Right forelimb (tissue), 1 donor: ENCODE measurements around the gene UBE3B.
"Not testable (repeated sequence)": the region's sequence is repeated elsewhere in the genome, so short reads cannot be mapped to it uniquely, and the experiment has no call there.

Experiments used
- DNase-seq: peaks from one replicate; pipeline ENCODE4 v3.0.0-alpha.2; 2018

The UBE3B gene

GRCh38 chr12:109477185-109477962 lies at the start of gene UBE3B, which contains the start of gene KCTD10:
TSS of gene UBE3B (plus strand) at chr12:109477634. CDS start at chr12:109483552, 5,918 bp downstream.
TSS of gene KCTD10 (minus strand) at chr12:109477300. CDS start at chr12:109477262, 38 bp downstream.
- DNase-seq: peak; percentile 94

- DNase-seq: peak; percentile 83
Measured at GRCh38 chr12:109428037-109428629, 49.3 kb upstream of the UBE3B start.

- not testable (repeated sequence) for DNase-seq
Measured at GRCh38 chr12:109428804-109429203, 48.6 kb upstream of the UBE3B start.

- no peak for DNase-seq
Measured at GRCh38 chr12:109430244-109430643, 47.2 kb upstream of the UBE3B start.

- no peak for DNase-seq
Measured at GRCh38 chr12:109432431-109432830, 45.0 kb upstream of the UBE3B start.

- peak; percentile 78 for DNase-seq
Measured at GRCh38 chr12:109432842-109433304, 44.6 kb upstream of the UBE3B start.

- DNase-seq: no peak
Measured at GRCh38 chr12:109433618-109434017, 43.8 kb upstream of the UBE3B start.

GRCh38 chr12:109434582-109434981 lies 42.9 kb upstream of the UBE3B start:
- no peak for DNase-seq

- DNase-seq: no peak
Measured at GRCh38 chr12:109435428-109436187, 41.8 kb upstream of the UBE3B start.

GRCh38 chr12:109436188-109436560 lies 41.3 kb upstream of the UBE3B start:
- DNase-seq: no peak

GRCh38 chr12:109439181-109439580 lies 38.3 kb upstream of the UBE3B start:
- DNase-seq: no peak

- DNase-seq: not testable (repeated sequence)
Measured at GRCh38 chr12:109439951-109440350, 37.5 kb upstream of the UBE3B start.

- no peak for DNase-seq
Measured at GRCh38 chr12:109440851-109441490, 36.5 kb upstream of the UBE3B start.

GRCh38 chr12:109443794-109444193 lies 33.6 kb upstream of the UBE3B start:
- DNase-seq: no peak

GRCh38 chr12:109444259-109444658 lies 33.2 kb upstream of the UBE3B start:
- no peak for DNase-seq

GRCh38 chr12:109445191-109445609 lies 32.2 kb upstream of the UBE3B start:
- DNase-seq: no peak

- no peak for DNase-seq
Measured at GRCh38 chr12:109446869-109447268, 30.6 kb upstream of the UBE3B start.

- DNase-seq: no peak
Measured at GRCh38 chr12:109447482-109447881, 30.0 kb upstream of the UBE3B start.

- DNase-seq: no peak
Measured at GRCh38 chr12:109448272-109448671, 29.2 kb upstream of the UBE3B start.

GRCh38 chr12:109448707-109449390 lies 28.6 kb upstream of the UBE3B start:
- DNase-seq: no peak

- no peak for DNase-seq
Measured at GRCh38 chr12:109449845-109450532, 27.4 kb upstream of the UBE3B start.

- DNase-seq: no peak
Measured at GRCh38 chr12:109450980-109451379, 26.5 kb upstream of the UBE3B start.
